Measurements from ENCODE around the gene FAM120A. TPM values are rescaled to one million over a fixed set of nuclear protein-coding genes. Genes with fewer than 3 reads are reported as not detected.

FAM120A gene
- total and polyA plus RNA-seq, 9 of the 15 experiments (the other 6 are each of a cell fraction or from before 2014, with no cell fraction given), result 8.7 to 71.0 (median 42.2) TPM

- POLR2A ChIA-PET, result no interaction called here
Observed at GRCh38 chr9:93461821-93462220, 10.3 kb downstream of the FAM120A start.

More at GRCh38 chr9:93461821-93462220, 10.3 kb downstream of the FAM120A start:
- Histone ChIP-seq H3K79me2 (ENCODE audit: control insufficient read depth, insufficient read depth, low read length) (peaks cover 100% of the 10 kb centered on the region), H4K20me1 (replicated peaks; ENCODE audit: control insufficient read depth, insufficient read depth, low read length) (peaks cover 19% of the 10 kb centered on the region), H2AFZ (ENCODE audit: low read depth, low read length) (no peak overlapping the region), H3K36me3 (ENCODE audit: control insufficient read depth, insufficient read depth, low read length) (peaks cover 40% of the 10 kb centered on the region; the same call in 2 of the 3 replicates), H3K27ac (ENCODE audit: extremely low read depth, low read depth, low read length) (no peak overlapping the region), H3K9me1 (ENCODE audit: control insufficient read depth, insufficient read depth, low read length) (no peaks in the 10 kb centered on the region), H3K9ac (ENCODE audit: insufficient read depth in 1 of 2, low read depth in 2 of 2, low read length in 2 of 2) (no peak overlapping the region), H3K4me3 (no peak overlapping the region), H3K9me3 (replicated peaks; ENCODE audit: control insufficient read depth, insufficient read depth, low read depth, low read length) (no peaks in the 10 kb centered on the region), H3K4me1 (replicated peaks in 1 of 2; ENCODE audit: control insufficient read depth in 2 of 2, insufficient read depth in 2 of 2, low read length in 2 of 2) (peaks cover 0 to 32% of the 10 kb centered on the region in 2 experiments; a peak in 4 of 5 replicates), H3K27me3 (ENCODE audit: control insufficient read depth in 2 of 2, insufficient read depth in 2 of 2, low read length in 2 of 2) (no peaks in the 10 kb centered on the region), H3K4me2 (ENCODE audit: insufficient read depth, low read length) (no peak overlapping the region)
- no TSS peak for BruUV-seq (replicated peaks)
- in situ Hi-C loops (cut with MboI) (no loop called here), intact Hi-C loops (cut with micrococcal nuclease) (no loop called here)
- FAIRE-seq (no peak), ATAC-seq (no peak), DNase-seq (ENCODE audit: extremely low read depth in 1 of 4, low spot score in 3 of 4) (no peak)
- 88% methylated on average over 2 of the region's 2 CpGs for WGBS (ENCODE audit: insufficient coverage, low coverage, missing lambda C conversion rate)
- CTCF ChIA-PET (ENCODE audit: low intra/inter-chr PET ratio), result no interaction called here
- TF ChIP-seq RFX5 (IDR thresholded peaks at IDR 0.05; ENCODE audit: low read depth, low read length) (no peak), ZNF41 (CRISPR knock-in tag; conservative IDR thresholded peaks at IDR 0.05) (no peak), CEBPB (tag; IDR thresholded peaks at IDR 0.05) (peak; percentile 75), HDAC2 (IDR thresholded peaks at IDR 0.05) (no peak), ZFP91 (CRISPR knock-in tag; IDR thresholded peaks at IDR 0.05) (no peak), ZNF354B (CRISPR knock-in tag; IDR thresholded peaks at IDR 0.05) (no peak), MNT (conservative IDR thresholded peaks at IDR 0.05) (no peak)
